H9 (cell line): ENCODE results near the gene ATF6. TPM values are rescaled to one million over a fixed set of nuclear protein-coding genes. Genes with fewer than 3 reads are reported as not detected.

Source experiments
- DNase-seq: peaks from one replicate; pipeline ENCODE4 v3.0.0-alpha.2; 2017
- H2AFZ ChIP-seq: one replicate; pipeline ENCODE4 v1.6.1; 2013; ENCODE audit warnings: mild to moderate bottlenecking, low read length, control low read depth, moderate library complexity
- H2AK5ac ChIP-seq: 2 replicates; pipeline ENCODE4 v1.6.1; 2013; ENCODE audit warnings: low read length, control low read depth, mixed read lengths; ENCODE audit not compliant: insufficient read length
- H2BK120ac ChIP-seq: one replicate; pipeline ENCODE4 v1.6.1; 2013; ENCODE audit warnings: low read depth, mild to moderate bottlenecking, low read length, control low read depth, inconsistent platforms; ENCODE audit not compliant: poor library complexity, severe bottlenecking
- H2BK12ac ChIP-seq: 2 replicates; pipeline ENCODE4 v1.6.1; 2013; ENCODE audit warnings: low read length, control low read depth, mixed read lengths, low read depth; ENCODE audit not compliant: insufficient read length
- H2BK15ac ChIP-seq: 2 replicates; pipeline ENCODE4 v1.6.1; 2013; ENCODE audit warnings: low read depth, low read length, control low read depth
- H2BK20ac ChIP-seq: one replicate; pipeline ENCODE4 v1.6.1; 2013; ENCODE audit warnings: low read depth, mild to moderate bottlenecking, low read length, control low read depth, inconsistent platforms; ENCODE audit not compliant: poor library complexity, severe bottlenecking
- H2BK5ac ChIP-seq: 2 replicates; pipeline ENCODE4 v1.6.1; 2013; ENCODE audit warnings: low read length, control low read depth, mixed read lengths; ENCODE audit not compliant: insufficient read length
- H3K14ac ChIP-seq: 2 replicates; pipeline ENCODE4 v1.6.1; 2013; ENCODE audit warnings: low read length, control low read depth; ENCODE audit not compliant: insufficient read depth
- H3K18ac ChIP-seq: 2 replicates; pipeline ENCODE4 v1.6.1; 2013; ENCODE audit warnings: low read depth, mild to moderate bottlenecking, mixed read lengths, low read length, control low read depth; ENCODE audit not compliant: insufficient read length
- H3K23ac ChIP-seq: 2 replicates; pipeline ENCODE4 v1.6.1; 2013; ENCODE audit warnings: low read length, control low read depth, mixed read lengths, low read depth; ENCODE audit not compliant: insufficient read length
- H3K23me2 ChIP-seq: 2 replicates; pipeline ENCODE4 v1.6.1; 2013; ENCODE audit warnings: low read depth, mild to moderate bottlenecking, mixed read lengths, low read length, control low read depth; ENCODE audit not compliant: insufficient read length, poor library complexity, severe bottlenecking
- H3K27ac ChIP-seq: 2 replicates; pipeline ENCODE4 v1.5.1; 2013; ENCODE audit warnings: low read length, control low read depth, mixed read lengths, low read depth; ENCODE audit not compliant: insufficient read length
- H3K27me3 ChIP-seq: 2 replicates; pipeline ENCODE4 v1.6.1; 2013; ENCODE audit warnings: low read length, control low read depth, inconsistent platforms; ENCODE audit not compliant: insufficient read depth
- H3K4ac ChIP-seq: 2 replicates; pipeline ENCODE4 v1.6.1; 2013; ENCODE audit warnings: low read depth, mild to moderate bottlenecking, control low read depth, inconsistent platforms, low read length, moderate library complexity
- H3K4me1 ChIP-seq: 2 replicates; pipeline ENCODE4 v1.6.1; 2013; ENCODE audit warnings: low read length, control low read depth, inconsistent platforms; ENCODE audit not compliant: insufficient read depth
- H3K4me2 ChIP-seq: 2 replicates; pipeline ENCODE4 v1.6.1; 2013; ENCODE audit warnings: low read length, control low read depth, mixed read lengths; ENCODE audit not compliant: insufficient read length, insufficient read depth
- H3K56ac ChIP-seq: 2 replicates; pipeline ENCODE4 v1.6.1; 2013; ENCODE audit warnings: low read depth, mild to moderate bottlenecking, mixed read lengths, low read length, control low read depth; ENCODE audit not compliant: insufficient read length
- H3K79me1 ChIP-seq: 2 replicates; pipeline ENCODE4 v1.6.1; 2013; ENCODE audit warnings: low read depth, mild to moderate bottlenecking, moderate library complexity, low read length, control low read depth, inconsistent platforms; ENCODE audit not compliant: insufficient read depth, poor library complexity, severe bottlenecking
- H3K79me2 ChIP-seq: 2 replicates; pipeline ENCODE4 v1.6.1; 2013; ENCODE audit warnings: low read length, control low read depth, inconsistent platforms; ENCODE audit not compliant: insufficient read depth
- H3K9ac ChIP-seq: 2 replicates; pipeline ENCODE4 v1.6.1; 2013; ENCODE audit warnings: low read length, control low read depth, mixed read lengths; ENCODE audit not compliant: insufficient read length; ENCODE audit errors: extremely low read depth
- H3K9me3 ChIP-seq: one replicate; pipeline ENCODE4 v1.6.1; 2013; ENCODE audit warnings: low read depth, low read length, inconsistent platforms; ENCODE audit not compliant: control insufficient read depth
- H3T11ph ChIP-seq: one replicate; pipeline ENCODE4 v1.6.1; 2013; ENCODE audit warnings: mild to moderate bottlenecking, low read length, control low read depth, inconsistent platforms
- H4K20me1 ChIP-seq: one replicate; pipeline ENCODE4 v1.6.1; 2013; ENCODE audit not compliant: control insufficient read depth, insufficient read length, insufficient read depth
- H4K5ac ChIP-seq: 2 replicates; pipeline ENCODE4 v1.6.1; 2013; ENCODE audit warnings: low read depth, mild to moderate bottlenecking, mixed read lengths, low read length, control low read depth; ENCODE audit not compliant: insufficient read length
- H4K8ac ChIP-seq: replicated peaks from 2 replicates; pipeline ENCODE4 v1.6.1; 2013; ENCODE audit warnings: low read length, control low read depth, mixed read lengths, low read depth; ENCODE audit not compliant: insufficient read length
- H4K91ac ChIP-seq: 2 replicates; pipeline ENCODE4 v1.6.1; 2013; ENCODE audit warnings: low read depth, mild to moderate bottlenecking, moderate library complexity, mixed read lengths, low read length, control low read depth; ENCODE audit not compliant: insufficient read length
- H3K27ac Mint-ChIP-seq, 3 experiments: 2 replicates in 2 of 3; 3 replicates in 1 of 3; pipeline ENCODE4 v1.8.0; 2020 to 2021; ENCODE audit warnings: mixed read lengths in 3 of 3, mild to moderate bottlenecking in 1 of 3, moderate library complexity in 1 of 3
- H3K27me3 Mint-ChIP-seq: 2 replicates; pipeline ENCODE4 v1.8.0; 2021; ENCODE audit warnings: low read depth, mild to moderate bottlenecking, moderate library complexity, mixed read lengths
- H3K36me3 Mint-ChIP-seq, 3 experiments: 2 replicates in 2 of 3; 3 replicates in 1 of 3; pipeline ENCODE4 v1.8.0; 2020 to 2021; ENCODE audit warnings: low read depth in 3 of 3, mixed read lengths in 3 of 3; ENCODE audit not compliant: insufficient read depth in 1 of 3
- H3K4me1 Mint-ChIP-seq, 2 experiments: 2 replicates each; pipeline ENCODE4 v1.8.0; 2020; ENCODE audit warnings: mixed read lengths in 2 of 2
- H3K4me3 Mint-ChIP-seq, 2 experiments: 2 replicates in 1 of 2; 3 replicates in 1 of 2; pipeline ENCODE4 v1.8.0; 2020 to 2021; ENCODE audit warnings: mild to moderate bottlenecking in 2 of 2, mixed read lengths in 2 of 2, moderate library complexity in 1 of 2
- H3K9me3 Mint-ChIP-seq, 2 experiments: 2 replicates in 1 of 2; 3 replicates in 1 of 2; pipeline ENCODE4 v1.8.0; 2020; ENCODE audit warnings: mild to moderate bottlenecking in 2 of 2, mixed read lengths in 2 of 2, moderate library complexity in 1 of 2
- whole genome bisulfite sequencing: extraction: QIAGEN DNeasy Blood & Tissue Kit; methylation state at CpG from one replicate; pipeline ENCODE4 v1.1.7; 2013; ENCODE audit warnings: missing lambda C conversion rate, low lambda C conversion rate, mixed read lengths; ENCODE audit not compliant: insufficient read length; ENCODE audit errors: extremely low coverage; 5-methylcytosine and 5-hydroxymethylcytosine counted together
- total RNA-seq: library from RNA; stranded (reverse); gene quantifications from 2 replicates; pipeline ENCODE4 v1.2.1, GENCODE V29; 2021
- TF ChIP-seq, protein P1 (sequence below): fragments of 200-600 bp; sonication (generic); conservative IDR thresholded peaks from 3 replicates; pipeline ENCODE4 v1.8.0; 2021; ENCODE audit warnings: antibody characterized with exemption, mild to moderate bottlenecking

The ATF6 gene
- total RNA-seq, 1 experiment from 2014 or later: 11.2 TPM

DNA sequence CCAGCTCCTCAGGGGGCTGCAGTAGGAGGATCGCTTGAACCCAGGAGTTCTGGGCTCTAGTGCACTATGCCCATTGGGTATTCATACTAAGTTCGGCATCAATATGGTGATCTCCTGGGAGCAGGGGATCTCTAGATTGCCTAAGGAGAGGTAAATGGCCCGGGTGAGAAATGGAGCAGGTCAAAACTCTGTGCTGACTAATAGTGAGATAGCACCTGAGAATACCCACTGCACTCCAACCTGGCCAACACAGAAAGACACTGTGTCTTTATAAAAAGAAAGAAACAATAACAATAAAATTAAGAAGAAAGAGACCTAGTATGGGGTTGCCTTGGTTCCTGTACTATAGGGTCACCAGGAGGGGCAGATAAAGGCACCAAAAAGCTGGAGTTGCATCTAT is 30.3 kb upstream of the ATF6 start:
- Histone ChIP-seq H4K20me1 (no peaks in the 10 kb centered on the region), H4K5ac (no peak overlapping the region), H3K14ac (no peak overlapping the region), H3K4ac (no peak overlapping the region), H3K27me3 (no peaks in the 10 kb centered on the region), H2AFZ (no peak overlapping the region), H3T11ph (no peak overlapping the region), H3K4me1 (peaks cover 10% of the 10 kb centered on the region; the same call in 1 of the 2 replicates), H3K56ac (no peak overlapping the region), H3K23ac (no peak overlapping the region), H2BK12ac (no peak overlapping the region), H3K18ac (no peak overlapping the region), H4K91ac (no peak overlapping the region), H3K23me2 (no peaks in the 10 kb centered on the region), H3K4me2 (no peak overlapping the region), H2BK120ac (no peak overlapping the region), H3K9me3 (no peaks in the 10 kb centered on the region), H3K27ac (no peak overlapping the region), H4K8ac (no peak overlapping the region), H3K79me2 (no peaks in the 10 kb centered on the region), H2BK20ac (no peak overlapping the region), H2AK5ac (no peak overlapping the region), H3K9ac (no peak overlapping the region), H2BK5ac (no peak overlapping the region), H2BK15ac (no peak overlapping the region), H3K79me1 (no peaks in the 10 kb centered on the region)
- no peaks in the 10 kb centered on the region for H3K9me3 Mint-ChIP-seq
- H3K36me3 Mint-ChIP-seq: no peaks in the 10 kb centered on the region
- no peak overlapping the region for H3K4me3 Mint-ChIP-seq
- no CpG with 5 or more reads among the region's 3 CpGs for WGBS
- peaks cover 3% of the 10 kb centered on the region for H3K27me3 Mint-ChIP-seq
- no peak for DNase-seq
- TF ChIP-seq, protein P1, sequence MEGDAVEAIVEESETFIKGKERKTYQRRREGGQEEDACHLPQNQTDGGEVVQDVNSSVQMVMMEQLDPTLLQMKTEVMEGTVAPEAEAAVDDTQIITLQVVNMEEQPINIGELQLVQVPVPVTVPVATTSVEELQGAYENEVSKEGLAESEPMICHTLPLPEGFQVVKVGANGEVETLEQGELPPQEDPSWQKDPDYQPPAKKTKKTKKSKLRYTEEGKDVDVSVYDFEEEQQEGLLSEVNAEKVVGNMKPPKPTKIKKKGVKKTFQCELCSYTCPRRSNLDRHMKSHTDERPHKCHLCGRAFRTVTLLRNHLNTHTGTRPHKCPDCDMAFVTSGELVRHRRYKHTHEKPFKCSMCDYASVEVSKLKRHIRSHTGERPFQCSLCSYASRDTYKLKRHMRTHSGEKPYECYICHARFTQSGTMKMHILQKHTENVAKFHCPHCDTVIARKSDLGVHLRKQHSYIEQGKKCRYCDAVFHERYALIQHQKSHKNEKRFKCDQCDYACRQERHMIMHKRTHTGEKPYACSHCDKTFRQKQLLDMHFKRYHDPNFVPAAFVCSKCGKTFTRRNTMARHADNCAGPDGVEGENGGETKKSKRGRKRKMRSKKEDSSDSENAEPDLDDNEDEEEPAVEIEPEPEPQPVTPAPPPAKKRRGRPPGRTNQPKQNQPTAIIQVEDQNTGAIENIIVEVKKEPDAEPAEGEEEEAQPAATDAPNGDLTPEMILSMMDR: no peak
- peaks cover 26 to 39% of the 10 kb centered on the region in 2 experiments for H3K4me1 Mint-ChIP-seq
- H3K27ac Mint-ChIP-seq: no peak overlapping the region
